Amniotic stem cell (primary cell): ENCODE results near the gene CNNM1.

ENCODE experiments used
- DNase-seq: peaks from one replicate; lab custom pipeline; 2025; lab: John Stamatoyannopoulos, UW

Gene CNNM1

GRCh38 chr10:99337901-99338300 is 8.7 kb downstream of the CNNM1 start:
- no peak for DNase-seq

- DNase-seq, result no peak
These were observed 9.9 kb downstream of the CNNM1 start for GRCh38 chr10:99339077-99339476.

- DNase-seq, result no peak
These were observed 10.4 kb downstream of the CNNM1 start for GRCh38 chr10:99339563-99340047.

GRCh38 chr10:99340650-99341049 is 11.5 kb downstream of the CNNM1 start:
- DNase-seq, result no peak

GRCh38 chr10:99341248-99341647 is 12.1 kb downstream of the CNNM1 start:
- DNase-seq, result no peak

- DNase-seq, result no peak
These were observed 12.8 kb downstream of the CNNM1 start for GRCh38 chr10:99341860-99342490.

GRCh38 chr10:99343262-99343661 is 14.1 kb downstream of the CNNM1 start:
- no peak for DNase-seq

GRCh38 chr10:99344715-99345114 is 15.6 kb downstream of the CNNM1 start:
- DNase-seq, result no peak

- no peak for DNase-seq
These were observed 16.2 kb downstream of the CNNM1 start for GRCh38 chr10:99345350-99345749.

GRCh38 chr10:99346247-99346646 is 17.1 kb downstream of the CNNM1 start:
- DNase-seq, result no peak

- DNase-seq, result no peak
These were observed 18.5 kb downstream of the CNNM1 start for GRCh38 chr10:99347672-99348071.

- DNase-seq, result no peak
These were observed 24.0 kb downstream of the CNNM1 start for GRCh38 chr10:99353182-99353581.

GRCh38 chr10:99357691-99358090 is 28.5 kb downstream of the CNNM1 start:
- DNase-seq, result no peak

GRCh38 chr10:99358101-99358500 is 28.9 kb downstream of the CNNM1 start:
- no peak for DNase-seq

GRCh38 chr10:99360934-99361333 is 31.8 kb downstream of the CNNM1 start:
- DNase-seq, result no peak

- no peak for DNase-seq
These were observed 35.0 kb downstream of the CNNM1 start for GRCh38 chr10:99364125-99364524.

- no peak for DNase-seq
These were observed 36.2 kb downstream of the CNNM1 start for GRCh38 chr10:99365311-99365710.

GRCh38 chr10:99365736-99366135 is 36.6 kb downstream of the CNNM1 start:
- no peak for DNase-seq

- no peak for DNase-seq
These were observed 37.5 kb downstream of the CNNM1 start for GRCh38 chr10:99366666-99367065.

GRCh38 chr10:99368646-99369045 is 39.5 kb downstream of the CNNM1 start:
- DNase-seq, result no peak

GRCh38 chr10:99369126-99369525 is 40.0 kb downstream of the CNNM1 start:
- DNase-seq, result no peak

GRCh38 chr10:99369551-99369950 is 40.4 kb downstream of the CNNM1 start:
- DNase-seq, result no peak

- DNase-seq, result peak; percentile 20
These were observed 41.8 kb downstream of the CNNM1 start for GRCh38 chr10:99370993-99371392.

GRCh38 chr10:99372546-99373271 is 43.6 kb downstream of the CNNM1 start:
- peak; percentile 14 for DNase-seq
